SK-N-SH (cell line): Measurements from ENCODE around the gene POLR3G. TPM values are rescaled to one million over a fixed set of nuclear protein-coding genes. Genes with fewer than 3 reads are reported as not detected.

ENCODE experiments used
- CTCF ChIA-PET: fragments of 300-600, 350-600 bp; formaldehyde crosslinking; extraction: SDS; loops from one replicate; lab custom pipeline; 2021; lab: Yijun Ruan, JAX
- POLR2A ChIA-PET: fragments of 350-600 bp; sonication (Branson Sonifier 250); formaldehyde crosslinking; extraction: SDS; loops from one replicate; lab custom pipeline; 2020; ENCODE audit warnings: antibody characterized with exemption, inconsistent platforms; lab: Yijun Ruan, JAX
- DNase-seq: peaks from one replicate; pipeline ENCODE4 v3.0.0; 2012
- H2AFZ ChIP-seq: fragments of 200-600 bp; sonication (generic); 2 replicates; pipeline ENCODE4 v1.8.1; 2016; ENCODE audit warnings: antibody characterized with exemption, mild to moderate bottlenecking, low read depth
- H3F3A ChIP-seq: fragments of 200-600 bp; sonication (generic); replicated peaks from 2 replicates; pipeline ENCODE3; 2016; ENCODE audit warnings: antibody characterized with exemption, mild to moderate bottlenecking; ENCODE audit not compliant: insufficient read depth
- H3K27ac ChIP-seq, 2 experiments: fragments of 200-500 bp in 1 of 2; fragments of 200-600 bp in 1 of 2; sonication (Bioruptor generic) in 1 of 2; sonication (generic), shearing (Covaris generic) in 1 of 2; 2 replicates each; pipeline versions ENCODE4 v1.5.1 to v1.6.1; 2014 to 2016; ENCODE audit warnings: low read depth in 2 of 2, inconsistent platforms in 1 of 2, low read length in 1 of 2, mild to moderate bottlenecking in 1 of 2, mixed read lengths in 1 of 2
- H3K27me3 ChIP-seq: fragments of 200-600 bp; sonication (generic), shearing (Covaris generic); 2 replicates; pipeline ENCODE4 v1.6.1; 2016; ENCODE audit warnings: mixed run types; ENCODE audit not compliant: insufficient read depth
- H3K36me3 ChIP-seq, 2 experiments: fragments of 200-500 bp in 1 of 2; fragments of 200-600 bp in 1 of 2; sonication (Bioruptor generic) in 1 of 2; sonication (generic) in 1 of 2; replicated peaks in 1 of 2; 2 replicates each; pipeline versions ENCODE3 to v1.5.1; 2014 to 2016; ENCODE audit warnings: low read length in 1 of 2, mild to moderate bottlenecking in 1 of 2; ENCODE audit not compliant: insufficient read depth in 2 of 2, control insufficient read depth in 1 of 2
- H3K4me1 ChIP-seq, 2 experiments: fragments of 200-500 bp in 1 of 2; fragments of 200-600 bp in 1 of 2; sonication (Bioruptor generic) in 1 of 2; sonication (generic), shearing (Covaris generic) in 1 of 2; 2 replicates each; pipeline versions ENCODE4 v1.5.1 to v1.6.1; 2014 to 2016; ENCODE audit warnings: low read depth in 1 of 2, low read length in 1 of 2, mixed run types in 1 of 2; ENCODE audit not compliant: insufficient read depth in 2 of 2, control insufficient read depth in 1 of 2
- H3K4me2 ChIP-seq: fragments of 200-600 bp; sonication (generic), shearing (Covaris generic); 2 replicates; pipeline ENCODE4 v1.6.1; 2017; ENCODE audit warnings: mixed run types
- H3K4me3 ChIP-seq, 2 experiments: fragments of 200-500 bp in 1 of 2; fragments of 200-600 bp in 1 of 2; sonication (Bioruptor generic) in 1 of 2; sonication (generic), shearing (Covaris generic) in 1 of 2; 2 replicates each; pipeline versions ENCODE4 v1.5.1 to v1.8.1; 2014 to 2016; ENCODE audit warnings: low read depth in 2 of 2, inconsistent platforms in 1 of 2, low read length in 1 of 2, mild to moderate bottlenecking in 1 of 2, mixed read lengths in 1 of 2, moderate library complexity in 1 of 2
- H3K79me2 ChIP-seq: fragments of 200-600 bp; sonication (generic); 2 replicates; pipeline ENCODE4 v1.8.1; 2017; ENCODE audit warnings: mild to moderate bottlenecking; ENCODE audit not compliant: insufficient read depth
- H3K9ac ChIP-seq: fragments of 200-600 bp; sonication (generic); 2 replicates; pipeline ENCODE4 v1.6.1; 2017; ENCODE audit warnings: mixed run types
- H3K9me2 ChIP-seq: fragments of 200-600 bp; sonication (generic); 2 replicates; pipeline ENCODE4 v1.6.1; 2017; ENCODE audit warnings: mixed run types
- H3K9me3 ChIP-seq: fragments of 200-600 bp; sonication (generic); 2 replicates; pipeline ENCODE4 v1.6.1; 2017; ENCODE audit warnings: mixed run types, mild to moderate bottlenecking, moderate library complexity
- H4K20me1 ChIP-seq: fragments of 200-600 bp; sonication (generic); 2 replicates; pipeline ENCODE4 v1.6.1; 2017; ENCODE audit warnings: mild to moderate bottlenecking, mixed run types; ENCODE audit not compliant: insufficient read depth
- CHD2 ChIP-seq: fragments of 150-350 bp; IDR thresholded peaks from 2 replicates; pipeline ENCODE4 v1.6.1; 2018; ENCODE audit warnings: low read length; ENCODE audit not compliant: partially characterized antibody
- GABPA ChIP-seq: IDR thresholded peaks from 2 replicates; pipeline ENCODE4 v1.4.0; 2012; ENCODE audit warnings: low read depth, mild to moderate bottlenecking
- IRF3 ChIP-seq: fragments of 150-350 bp; IDR thresholded peaks from 2 replicates; pipeline ENCODE4 v1.6.1; 2016; ENCODE audit warnings: mild to moderate bottlenecking, low read depth, low read length
- MAX ChIP-seq: IDR thresholded peaks from 2 replicates; pipeline ENCODE4 v1.4.0; 2012; ENCODE audit warnings: low read depth
- MEF2A ChIP-seq: IDR thresholded peaks from 2 replicates; pipeline ENCODE4 v1.4.0; 2012; ENCODE audit warnings: low read depth, borderline replicate concordance
- MXI1 ChIP-seq: IDR thresholded peaks from 2 replicates; pipeline ENCODE4 v1.6.1; 2012; ENCODE audit warnings: mild to moderate bottlenecking, low read depth, low read length, improper control_type of control experiment
- NFIC ChIP-seq: IDR thresholded peaks from 2 replicates; pipeline ENCODE4 v1.4.0; 2012; ENCODE audit warnings: borderline replicate concordance
- RAD21 ChIP-seq: IDR thresholded peaks from 2 replicates; pipeline ENCODE4 v1.6.1; 2012; ENCODE audit warnings: mild to moderate bottlenecking, low read length
- RCOR1 ChIP-seq: fragments of 150-350 bp; IDR thresholded peaks from 2 replicates; pipeline ENCODE4 v1.6.1; 2017; ENCODE audit warnings: antibody characterized with exemption, low read length
- REST ChIP-seq: IDR thresholded peaks from 2 replicates; pipeline ENCODE4 v1.6.1; 2012; ENCODE audit warnings: mild to moderate bottlenecking, low read depth, low read length, moderate library complexity
- RXRA ChIP-seq: IDR thresholded peaks from 2 replicates; pipeline ENCODE4 v1.4.0; 2012; ENCODE audit warnings: low read depth, mild to moderate bottlenecking, borderline replicate concordance
- SIN3A ChIP-seq: IDR thresholded peaks from 2 replicates; pipeline ENCODE4 v1.6.1; 2012; ENCODE audit warnings: low read depth, mild to moderate bottlenecking, low read length, moderate library complexity, borderline replicate concordance
- SMC3 ChIP-seq: IDR thresholded peaks from 2 replicates; pipeline ENCODE4 v1.6.1; 2012; ENCODE audit warnings: low read depth, low read length, improper control_type of control experiment
- TAF1 ChIP-seq: IDR thresholded peaks from 2 replicates; pipeline ENCODE4 v1.6.1; 2012; ENCODE audit warnings: low read depth, mild to moderate bottlenecking, low read length, moderate library complexity, borderline replicate concordance
- TCF12 ChIP-seq: IDR thresholded peaks from 2 replicates; pipeline ENCODE4 v1.4.0; 2012
- TEAD4 ChIP-seq: IDR thresholded peaks from 2 replicates; pipeline ENCODE4 v1.4.0; 2012; ENCODE audit warnings: mild to moderate bottlenecking, borderline replicate concordance; ENCODE audit not compliant: insufficient read depth
- USF2 ChIP-seq: fragments of 150-350 bp; IDR thresholded peaks from 2 replicates; pipeline ENCODE4 v1.6.1; 2017; ENCODE audit warnings: antibody characterized with exemption, low read length, low read depth, borderline replicate concordance
- YY1 ChIP-seq: IDR thresholded peaks from 2 replicates; pipeline ENCODE4 v1.4.0; 2012; ENCODE audit warnings: low read depth, mild to moderate bottlenecking
- polyA plus RNA-seq, 3 experiments: library from polyadenylated mRNA; depleted of rRNA; stranded (reverse); fragments of >200 nt; gene quantifications; 2 replicates each; pipeline ENCODE4 v1.2.3, GENCODE V29; 2012

Gene POLR3G
- polyA plus RNA-seq, 1 of the 3 experiments (the other 2 are of a cell fraction): 17.1 TPM

GRCh38 chr5:90479611-90480385, 5.1 kb downstream of the POLR3G start:
- H3K27me3 ChIP-seq: no peaks in the 10 kb centered on the region
- H3F3A ChIP-seq: no peaks in the 10 kb centered on the region
- H3K36me3 ChIP-seq: no peaks in the 10 kb centered on the region
- no peak overlapping the region for H2AFZ ChIP-seq
- no peaks in the 10 kb centered on the region for H4K20me1 ChIP-seq
- CTCF ChIA-PET: no interaction called here
- H3K4me3 ChIP-seq: no peak overlapping the region
- H3K79me2 ChIP-seq: no peaks in the 10 kb centered on the region
- H3K27ac ChIP-seq: peak overlapping the region in 1 of 2 experiments; percentile 1; a peak in 1 of 4 replicates
- no peak for TF ChIP-seq NFIC
- TF ChIP-seq RXRA: no peak
- TF ChIP-seq MXI1: no peak
- TF ChIP-seq TCF12: no peak
- no peak for TF ChIP-seq MAX
- no peak for TF ChIP-seq RCOR1
- TF ChIP-seq MEF2A: no peak
- TF ChIP-seq REST: no peak
- no peak for TF ChIP-seq GABPA
- no peak for TF ChIP-seq RAD21
- TF ChIP-seq TAF1: no peak
- TF ChIP-seq YY1: no peak
- no peak for TF ChIP-seq SIN3A
- TF ChIP-seq TEAD4: no peak
- no peak for TF ChIP-seq SMC3
- TF ChIP-seq IRF3: no peak
- no peak for TF ChIP-seq USF2
- no peak for TF ChIP-seq CHD2
- no peaks in the 10 kb centered on the region for H3K9me2 ChIP-seq
- peaks cover 0 to 26% of the 10 kb centered on the region in 2 experiments; a peak in 2 of 4 replicates for H3K4me1 ChIP-seq
- no peak overlapping the region for H3K4me2 ChIP-seq
- no peak overlapping the region for H3K9ac ChIP-seq
- DNase-seq: no peak
- H3K9me3 ChIP-seq: no peaks in the 10 kb centered on the region
- POLR2A ChIA-PET: no interaction called here
